Occipital lobe (tissue), 2 donors: ENCODE measurements around the gene LSAMP. TPM values are rescaled to one million over a fixed set of nuclear protein-coding genes. Genes with fewer than 3 reads are reported as not detected.
A peak's percentile ranks its signal among the peaks of the same experiment; 100 is the strongest.

ENCODE experiments used
- DNase-seq: peaks from one replicate; lab custom pipeline; 2025; lab: John Stamatoyannopoulos, UW
- total RNA-seq: library from RNA; depleted of rRNA; stranded (reverse); fragments of >200 nt; gene quantifications from one replicate; pipeline ENCODE4 v1.2.3, GENCODE V29; 2014

LSAMP gene
- total RNA-seq, 1 donor from 2014 or later, result 47.3 TPM

GRCh38 chr3:116432795-116433194, 12.5 kb downstream of the LSAMP start:
- no peak for DNase-seq

GRCh38 chr3:116429479-116430269, 15.6 kb downstream of the LSAMP start:
- DNase-seq, result no peak

GRCh38 chr3:116426036-116426435, 19.3 kb downstream of the LSAMP start:
- DNase-seq, result no peak

- no peak for DNase-seq
These were observed 20.2 kb downstream of the LSAMP start for GRCh38 chr3:116425126-116425525.

- DNase-seq, result no peak
These were observed 21.3 kb downstream of the LSAMP start for GRCh38 chr3:116423945-116424344.

GRCh38 chr3:116423374-116423773, 21.9 kb downstream of the LSAMP start:
- peak; percentile 50 for DNase-seq

- DNase-seq, result no peak
These were observed 28.1 kb downstream of the LSAMP start for GRCh38 chr3:116417151-116417550.

GRCh38 chr3:116413319-116413718, 32.0 kb downstream of the LSAMP start:
- DNase-seq, result no peak

- DNase-seq, result no peak
These were observed 36.8 kb downstream of the LSAMP start for GRCh38 chr3:116408473-116408872.

- no peak for DNase-seq
These were observed 40.1 kb downstream of the LSAMP start for GRCh38 chr3:116405231-116405630.

- DNase-seq, result no peak
These were observed 45.5 kb downstream of the LSAMP start for GRCh38 chr3:116399701-116400226.

GRCh38 chr3:116394365-116394764, 50.9 kb downstream of the LSAMP start:
- DNase-seq, result no peak

GRCh38 chr3:116393199-116393598, 52.1 kb downstream of the LSAMP start:
- DNase-seq, result no peak

GRCh38 chr3:116392291-116392690, 53.0 kb downstream of the LSAMP start:
- no peak for DNase-seq

GRCh38 chr3:116391296-116392201, 53.7 kb downstream of the LSAMP start:
- DNase-seq, result no peak

- DNase-seq, result no peak
These were observed 55.0 kb downstream of the LSAMP start for GRCh38 chr3:116390318-116390717.

- DNase-seq, result no peak
These were observed 56.4 kb downstream of the LSAMP start for GRCh38 chr3:116388867-116389385.

- no peak for DNase-seq
These were observed 59.1 kb downstream of the LSAMP start for GRCh38 chr3:116386168-116386567.

GRCh38 chr3:116384717-116385116, 60.6 kb downstream of the LSAMP start:
- DNase-seq, result no peak

- DNase-seq, result no peak
These were observed 67.2 kb downstream of the LSAMP start for GRCh38 chr3:116378077-116378476.

GRCh38 chr3:116374901-116375300, 70.4 kb downstream of the LSAMP start:
- no peak for DNase-seq
